Measurements from ENCODE around the gene KDELR3.

Gene KDELR3

DNA sequence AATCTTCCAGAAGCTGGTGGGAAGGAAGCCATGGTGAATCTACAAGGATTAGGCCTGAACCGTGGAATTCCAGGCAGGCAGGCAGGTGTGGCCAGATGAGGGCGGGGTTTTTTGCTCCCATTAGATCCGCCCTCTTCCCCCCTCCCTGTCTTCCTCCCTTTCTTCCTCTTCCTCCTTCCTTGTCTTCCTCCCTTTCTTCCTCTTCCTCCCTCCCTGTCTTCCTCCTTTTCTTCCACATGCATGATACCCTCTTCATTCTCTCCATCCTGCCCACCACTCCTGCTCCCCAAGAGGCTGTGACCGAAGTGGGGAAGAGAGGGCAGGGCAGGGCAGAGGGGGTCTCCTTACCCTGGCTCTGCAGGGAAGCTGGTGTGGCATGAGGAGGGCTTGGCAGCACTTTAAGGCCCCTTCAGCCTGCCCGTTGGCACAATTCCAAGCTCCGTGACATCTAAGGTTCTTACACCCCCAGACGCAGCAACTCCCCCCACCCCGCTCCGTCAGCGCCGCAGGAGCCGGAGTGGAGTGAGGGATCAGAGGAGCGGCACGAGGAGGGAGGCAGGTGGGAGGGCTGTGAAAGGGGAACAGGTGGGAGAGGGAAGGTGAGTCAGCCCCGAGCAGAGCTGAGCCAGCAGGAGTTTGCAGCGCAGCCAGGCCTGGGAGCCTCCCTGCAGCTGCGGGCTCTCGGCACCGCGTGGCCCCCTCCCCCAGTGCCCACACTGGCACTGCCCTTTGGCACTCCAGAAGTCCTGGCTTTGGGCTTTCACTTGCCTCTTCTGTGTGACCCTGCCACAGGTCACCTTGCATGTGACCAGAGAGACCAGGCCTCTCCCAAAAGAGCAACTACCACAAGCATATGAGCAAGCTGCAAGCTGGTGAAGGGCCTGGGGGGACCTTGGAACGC lies 45.0 kb upstream of the KDELR3 start:
- TF ChIP-seq MAX (IDR thresholded peaks at IDR 0.05) (peak; percentile 84), CEBPB (IDR thresholded peaks at IDR 0.05) (no peak), EP300 (IDR thresholded peaks at IDR 0.05; ENCODE audit: borderline replicate concordance) (peak; percentile 52; the same call in 1 of the 2 replicates), RAD21 (IDR thresholded peaks at IDR 0.05; ENCODE audit: low read depth) (no peak), EGR1 (IDR thresholded peaks at IDR 0.05) (no peak), CREB1 (IDR thresholded peaks at IDR 0.05; ENCODE audit: low read depth) (no peak), USF1 (IDR thresholded peaks at IDR 0.05) (peak; percentile 25; the same call in 1 of the 2 replicates), NFIC (IDR thresholded peaks at IDR 0.05) (peak; percentile 82), REST (IDR thresholded peaks at IDR 0.05; ENCODE audit: low read depth) (no peak), ZBTB7A (IDR thresholded peaks at IDR 0.05; ENCODE audit: low read depth) (peak; percentile 85), YY1 (IDR thresholded peaks at IDR 0.05; ENCODE audit: low read depth) (no peak), TEAD4 (IDR thresholded peaks at IDR 0.05) (peak; percentile 92), TCF12 (IDR thresholded peaks at IDR 0.05; ENCODE audit: low read depth) (peak; percentile 68; the same call in 1 of the 2 replicates), FOXM1 (IDR thresholded peaks at IDR 0.05; ENCODE audit: borderline replicate concordance, low read depth) (no peak), TAF1 (IDR thresholded peaks at IDR 0.05; ENCODE audit: low read depth) (0 out of 2 replicates have a peak, but pooled peaks have one; percentile 22)

GRCh38 chr22:38423512-38424503 lies 44.1 kb upstream of the KDELR3 start:
- TF ChIP-seq TCF12 (IDR thresholded peaks at IDR 0.05; ENCODE audit: low read depth) (no peak), CEBPB (IDR thresholded peaks at IDR 0.05) (peak; percentile 56; the same call in 1 of the 2 replicates), RAD21 (IDR thresholded peaks at IDR 0.05; ENCODE audit: low read depth) (no peak), USF1 (IDR thresholded peaks at IDR 0.05) (no peak), ZBTB7A (IDR thresholded peaks at IDR 0.05; ENCODE audit: low read depth) (peak; percentile 44; the same call in 1 of the 2 replicates)

GRCh38 chr22:38424525-38425080 lies 43.3 kb upstream of the KDELR3 start:
- TF ChIP-seq EGR1 (IDR thresholded peaks at IDR 0.05) (no peak), YY1 (IDR thresholded peaks at IDR 0.05; ENCODE audit: low read depth) (no peak), REST (IDR thresholded peaks at IDR 0.05; ENCODE audit: low read depth) (no peak), ZBTB7A (IDR thresholded peaks at IDR 0.05; ENCODE audit: low read depth) (no peak), USF1 (IDR thresholded peaks at IDR 0.05) (no peak), NFIC (IDR thresholded peaks at IDR 0.05) (no peak), TEAD4 (IDR thresholded peaks at IDR 0.05) (no peak), TAF1 (IDR thresholded peaks at IDR 0.05; ENCODE audit: low read depth) (no peak), RAD21 (IDR thresholded peaks at IDR 0.05; ENCODE audit: low read depth) (no peak), CEBPB (IDR thresholded peaks at IDR 0.05) (no peak), TCF12 (IDR thresholded peaks at IDR 0.05; ENCODE audit: low read depth) (no peak), EP300 (IDR thresholded peaks at IDR 0.05; ENCODE audit: borderline replicate concordance) (no peak), FOXM1 (IDR thresholded peaks at IDR 0.05; ENCODE audit: borderline replicate concordance, low read depth) (no peak), MAX (IDR thresholded peaks at IDR 0.05) (no peak), CREB1 (IDR thresholded peaks at IDR 0.05; ENCODE audit: low read depth) (no peak)

DNA sequence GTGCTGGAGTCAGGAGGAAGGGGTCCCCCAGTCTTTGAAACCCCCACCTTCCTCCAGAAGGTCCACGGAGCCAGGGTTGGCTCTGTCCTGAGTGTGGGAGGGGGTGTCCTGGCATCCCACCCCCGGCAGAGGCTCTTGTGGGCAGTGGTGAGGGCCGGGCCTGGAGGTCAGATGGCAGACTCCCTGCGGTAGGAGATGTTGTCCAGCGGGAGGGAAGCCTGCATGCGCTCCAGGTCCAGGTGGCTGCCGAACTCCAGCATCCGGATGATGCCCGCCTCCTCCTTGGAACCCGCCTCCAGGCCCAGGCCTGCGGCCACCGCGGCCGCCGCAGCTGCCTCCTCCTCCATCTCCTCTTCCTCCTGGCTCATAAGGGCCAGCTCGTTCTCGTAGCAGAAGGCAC lies 41.3 kb upstream of the KDELR3 start:
- TF ChIP-seq CEBPB (IDR thresholded peaks at IDR 0.05) (no peak), TCF12 (IDR thresholded peaks at IDR 0.05; ENCODE audit: low read depth) (no peak)

Data from Ishikawa (cell line).